SH-SY5Y (cell line): Measurements from ENCODE around the gene IFIT5.

Source experiments
- GATA2 ChIP-seq: IDR thresholded peaks from 2 replicates; pipeline ENCODE4 v1.6.1; 2011; ENCODE audit warnings: mild to moderate bottlenecking, low read depth, low read length
- GATA3 ChIP-seq: IDR thresholded peaks from 2 replicates; pipeline ENCODE4 v1.6.1; 2011; ENCODE audit warnings: low read depth, mild to moderate bottlenecking, low read length, moderate library complexity

GRCh38 chr10:89428877-89429276 lies 14.5 kb downstream of the IFIT5 start:
- TF ChIP-seq GATA2 (no peak), GATA3 (no peak)
